PFSK-1 (cell line): ENCODE measurements around the gene IL20RA.

Source experiments
- FOXP2 ChIP-seq: optimal IDR thresholded peaks from 2 replicates; pipeline ENCODE3; 2011; ENCODE audit warnings: borderline replicate concordance, control low read depth, inconsistent platforms; ENCODE audit not compliant: insufficient read depth; ENCODE audit errors: extremely low read length, extremely low read depth
- POLR2AphosphoS5 ChIP-seq: IDR thresholded peaks from 2 replicates; pipeline ENCODE4 v1.6.1; 2012; ENCODE audit warnings: low read depth, mild to moderate bottlenecking, control low read depth, low read length, moderate library complexity
- REST ChIP-seq, 2 experiments: IDR thresholded peaks; 2 replicates each; pipeline versions ENCODE4 v1.6.1 to v1.8.0; 2011 to 2012; ENCODE audit warnings: low read depth in 2 of 2, low read length in 2 of 2, control low read depth in 1 of 2, inconsistent platforms in 1 of 2, mild to moderate bottlenecking in 1 of 2, moderate library complexity in 1 of 2; ENCODE audit not compliant: insufficient read depth in 1 of 2

GRCh38 chr6:136985502-136985901, 59.3 kb downstream of the IL20RA start:
- TF ChIP-seq POLR2AphosphoS5 (no peak), FOXP2 (no peak), REST (IDR thresholded peaks at IDR 0.05; ENCODE audit: insufficient read depth in 1 of 2, low read depth in 2 of 2, low read length in 2 of 2) (no peak)
